B cell (primary cell): Measurements from ENCODE around the gene TBX21.

Source experiments
- EZH2 ChIP-seq: IDR thresholded peaks from 2 replicates; pipeline ENCODE4 v1.6.1; 2012; ENCODE audit warnings: borderline replicate concordance, low read depth, mild to moderate bottlenecking, moderate library complexity, low read length; ENCODE audit not compliant: insufficient read depth, poor library complexity, severe bottlenecking
- TF ChIP-seq, protein P1 (sequence below): fragments of 200-600 bp; IDR thresholded peaks from one replicate; pipeline ENCODE4 v1.8.0; 2022; ENCODE audit warnings: antibody characterized with exemption, mild to moderate bottlenecking

DNA sequence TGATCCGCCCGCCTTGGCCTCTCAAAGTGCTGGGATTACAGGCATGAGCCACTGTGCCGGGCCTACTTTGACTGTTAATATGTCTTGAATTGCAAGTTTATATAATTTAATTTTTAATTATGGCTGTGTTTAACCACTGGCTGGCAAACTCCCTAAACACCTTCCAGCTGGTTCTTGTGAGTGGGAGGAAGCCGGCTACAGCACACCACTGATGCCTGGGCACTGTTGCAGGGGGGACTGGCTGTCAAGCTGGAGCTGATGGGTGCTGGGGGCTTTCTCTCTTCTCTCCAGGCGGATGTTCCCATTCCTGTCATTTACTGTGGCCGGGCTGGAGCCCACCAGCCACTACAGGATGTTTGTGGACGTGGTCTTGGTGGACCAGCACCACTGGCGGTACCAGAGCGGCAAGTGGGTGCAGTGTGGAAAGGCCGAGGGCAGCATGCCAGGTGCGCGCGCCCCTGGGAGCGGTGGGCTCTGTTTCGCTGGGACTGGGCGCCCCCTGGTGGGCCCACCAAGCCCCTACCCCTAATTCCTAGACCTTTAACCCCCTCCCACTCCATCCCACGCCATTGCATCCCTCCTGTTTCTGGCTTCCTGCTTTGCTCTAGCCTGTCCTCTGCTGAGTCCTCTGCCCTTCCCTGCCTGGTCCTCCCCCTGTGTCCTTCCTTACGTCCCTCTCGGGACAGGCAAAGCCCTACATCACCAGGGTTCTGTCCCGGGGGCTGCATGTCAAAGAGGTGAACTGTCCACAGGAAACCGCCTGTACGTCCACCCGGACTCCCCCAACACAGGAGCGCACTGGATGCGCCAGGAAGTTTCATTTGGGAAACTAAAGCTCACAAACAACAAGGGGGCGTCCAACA is 9.5 kb downstream of the TBX21 start:
- no peak for TF ChIP-seq EZH2
- TF ChIP-seq, protein P1, sequence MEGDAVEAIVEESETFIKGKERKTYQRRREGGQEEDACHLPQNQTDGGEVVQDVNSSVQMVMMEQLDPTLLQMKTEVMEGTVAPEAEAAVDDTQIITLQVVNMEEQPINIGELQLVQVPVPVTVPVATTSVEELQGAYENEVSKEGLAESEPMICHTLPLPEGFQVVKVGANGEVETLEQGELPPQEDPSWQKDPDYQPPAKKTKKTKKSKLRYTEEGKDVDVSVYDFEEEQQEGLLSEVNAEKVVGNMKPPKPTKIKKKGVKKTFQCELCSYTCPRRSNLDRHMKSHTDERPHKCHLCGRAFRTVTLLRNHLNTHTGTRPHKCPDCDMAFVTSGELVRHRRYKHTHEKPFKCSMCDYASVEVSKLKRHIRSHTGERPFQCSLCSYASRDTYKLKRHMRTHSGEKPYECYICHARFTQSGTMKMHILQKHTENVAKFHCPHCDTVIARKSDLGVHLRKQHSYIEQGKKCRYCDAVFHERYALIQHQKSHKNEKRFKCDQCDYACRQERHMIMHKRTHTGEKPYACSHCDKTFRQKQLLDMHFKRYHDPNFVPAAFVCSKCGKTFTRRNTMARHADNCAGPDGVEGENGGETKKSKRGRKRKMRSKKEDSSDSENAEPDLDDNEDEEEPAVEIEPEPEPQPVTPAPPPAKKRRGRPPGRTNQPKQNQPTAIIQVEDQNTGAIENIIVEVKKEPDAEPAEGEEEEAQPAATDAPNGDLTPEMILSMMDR = peak; percentile 67
